GM10266 (cell line): Measurements from ENCODE around the gene CNOT4.
A peak's percentile ranks its signal among the peaks of the same experiment; 100 is the strongest.

Experiments
- DNase-seq: peaks from one replicate; pipeline ENCODE4 v3.0.0; 2012; ENCODE audit errors: extremely low spot score
- CTCF ChIP-seq: IDR thresholded peaks from 2 replicates; pipeline ENCODE4 v1.5.1; 2012; ENCODE audit warnings: mild to moderate bottlenecking, low read depth; ENCODE audit not compliant: control insufficient read depth, insufficient read depth; ENCODE audit errors: missing control alignments

CNOT4 gene

GRCh38 chr7:135414850-135415439, 95.0 kb downstream of the CNOT4 start:
- no peak for DNase-seq

DNA sequence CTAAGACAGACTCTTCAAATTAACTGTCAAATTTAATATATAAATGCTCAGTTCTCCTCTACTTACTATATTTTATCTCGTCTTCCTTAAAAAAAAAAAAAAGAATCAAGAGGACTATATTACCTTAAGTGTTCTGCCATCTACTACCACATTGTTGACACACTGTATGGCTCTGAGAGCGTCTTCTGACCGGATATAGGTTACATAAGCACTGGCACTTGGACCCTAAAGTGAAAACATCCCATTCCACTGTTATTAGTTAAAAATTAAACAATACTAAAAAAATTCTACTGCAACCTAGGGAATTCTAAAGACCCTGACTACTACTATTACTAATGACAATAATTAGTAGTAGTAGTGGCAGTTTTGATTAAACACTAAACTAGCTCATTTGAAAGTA, 95.7 kb downstream of the CNOT4 start:
- no peak for TF ChIP-seq CTCF
- no peak for DNase-seq

More at GRCh38 chr7:135414850-135415439, 95.0 kb downstream of the CNOT4 start:
- TF ChIP-seq CTCF, result peak; percentile 60

GRCh38 chr7:135411098-135411497, 98.8 kb downstream of the CNOT4 start:
- DNase-seq, result no peak
- TF ChIP-seq CTCF, result no peak

- TF ChIP-seq CTCF, result no peak
- DNase-seq, result no peak
Measured at GRCh38 chr7:135410543-135410942, 99.4 kb downstream of the CNOT4 start.

GRCh38 chr7:135409845-135410542, 99.9 kb downstream of the CNOT4 start:
- TF ChIP-seq CTCF, result no peak
- no peak for DNase-seq

DNA sequence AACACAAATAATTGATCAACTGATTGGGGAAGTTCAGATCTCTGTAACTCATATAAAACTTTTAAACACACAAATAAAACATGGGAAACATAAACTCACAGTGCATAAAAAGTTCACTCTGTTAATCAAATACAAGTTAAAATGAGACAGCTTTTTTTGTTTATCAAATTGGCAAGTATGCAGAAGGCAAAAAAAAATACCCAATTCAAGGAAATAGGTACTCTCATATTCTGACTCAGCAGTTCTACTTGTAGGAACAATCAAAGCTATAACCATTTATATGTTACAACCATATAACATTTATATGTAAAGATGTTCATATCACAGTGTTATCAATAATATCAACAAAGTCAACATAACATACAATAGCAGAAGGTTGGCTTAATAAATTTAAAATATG, 102.0 kb downstream of the CNOT4 start:
- no peak for DNase-seq
- TF ChIP-seq CTCF, result no peak

- TF ChIP-seq CTCF, result no peak
- DNase-seq, result no peak
Measured at GRCh38 chr7:135406918-135407317, 103.0 kb downstream of the CNOT4 start.
